Stomach (tissue), 4 donors: ENCODE data around the gene TENM4.

Experiments used
- CTCF ChIP-seq, 7 experiments: fragments of 450-650 bp in 4 of 7; fragments of 200-600 bp in 3 of 7; sonication (generic) in 3 of 7; IDR thresholded peaks; one replicate each; pipeline ENCODE4 v1.5.1; 2016 to 2019; ENCODE audit warnings: antibody characterized with exemption in 7 of 7, control low read depth in 2 of 7, mild to moderate bottlenecking in 1 of 7
- EP300 ChIP-seq: sonication (generic); formaldehyde crosslinking; IDR thresholded peaks from one replicate; pipeline ENCODE4 v1.6.1; 2017; ENCODE audit warnings: antibody characterized with exemption
- POLR2A ChIP-seq, 4 donors: fragments of 450-650 bp; IDR thresholded peaks; one replicate each; pipeline ENCODE4 v1.6.1; 2016; ENCODE audit warnings: antibody characterized with exemption in 4 of 4, control low read depth in 2 of 4, mild to moderate bottlenecking in 1 of 4, moderate library complexity in 1 of 4
- POLR2AphosphoS5 ChIP-seq, 3 donors: sonication (generic); formaldehyde crosslinking; IDR thresholded peaks; one replicate each; pipeline ENCODE4 v1.6.1; 2016; ENCODE audit warnings: antibody characterized with exemption in 3 of 3

GRCh38 chr11:78982473-78982872, 458.4 kb downstream of the TENM4 start:
- TF ChIP-seq POLR2A (IDR thresholded peaks at IDR 0.05) (no peak), CTCF (IDR thresholded peaks at IDR 0.05) (no peak), POLR2AphosphoS5 (IDR thresholded peaks at IDR 0.05) (no peak), EP300 (no peak)
